Measurements from ENCODE around the gene CCDC28B. TPM values are rescaled to one million over a fixed set of nuclear protein-coding genes. Genes with fewer than 3 reads are reported as not detected.

The CCDC28B gene
- total RNA-seq, 1 donor from 2014 or later, result 56.9 TPM

GRCh38 chr1:32201011-32201855, 838 bp downstream of the CCDC28B start:
- peak; percentile 63 for DNase-seq
- POLR2A ChIA-PET, result interaction anchor here (0.5 to 3.1 kb wide), 28 partner anchors 9 to 556 kb away, joined by 3 to 37 read pairs (median 6); partner anchors contain the start of genes BSDC1, EIF3I, HDAC1 and KPNA6
- intact Hi-C loops (cut with micrococcal nuclease), result loop anchor here (1.0 to 5.0 kb wide), 7 partner anchors 50 to 412 kb away; partner anchors contain the start of genes HDAC1, KPNA6, LCK and MARCKSL1
- no peak for TF ChIP-seq CTCF (IDR thresholded peaks at IDR 0.05)
- H3K4me1 Mint-ChIP-seq, result peaks cover 54% of the 10 kb centered on the region
- H3K27ac Mint-ChIP-seq, result peak overlapping the region; percentile 87
- H3K36me3 Mint-ChIP-seq (ENCODE audit: low read depth), result peaks cover 48% of the 10 kb centered on the region
- no peaks in the 10 kb centered on the region for H3K9me3 Mint-ChIP-seq
- peak overlapping the region; percentile 87 for H3K4me3 Mint-ChIP-seq
- peak; percentile 65 for ATAC-seq (ENCODE audit: low read depth)
- CTCF ChIA-PET, result interaction anchor here (0.8 to 3.1 kb wide), 8 partner anchors 14 to 215 kb away, joined by 3 to 23 read pairs (median 4); no protein-coding TSS in a partner anchor
- no peaks in the 10 kb centered on the region for H3K27me3 Mint-ChIP-seq

- intact Hi-C loops (cut with micrococcal nuclease), result loop anchor here (1.0 to 5.0 kb wide), 2 partner anchors 10 to 87 kb away; partner anchors contain the start of gene HDAC1
Measured at GRCh38 chr1:32204943-32205361, 4.6 kb downstream of the CCDC28B start.

GRCh38 chr1:32205401-32206370, 5.3 kb downstream of the CCDC28B start, which contains the start of gene IQCC:
Gene IQCC, plus strand, starts transcription at chr1:32205671. Its CDS starts 11 bp downstream, at chr1:32205682.
- H3K27ac Mint-ChIP-seq, result peak within 1 kb of the TSS; percentile 41
- no peaks in the 10 kb centered on the region for H3K9me3 Mint-ChIP-seq
- H3K4me3 Mint-ChIP-seq, result peak within 1 kb of the TSS; percentile 85
- peaks cover 25% of the 10 kb centered on the region for H3K36me3 Mint-ChIP-seq (ENCODE audit: low read depth)
- peak; percentile 76 for DNase-seq
- ATAC-seq (ENCODE audit: low read depth), result peak; percentile 45
- intact Hi-C loops (cut with micrococcal nuclease), result loop anchor here (1.0 kb wide), 1 partner anchor 10 kb away; no protein-coding TSS in a partner anchor
- CTCF ChIA-PET, result interaction anchor here (1.2 to 2.7 kb wide), 2 partner anchors 10 to 111 kb away, joined by 3 to 15 read pairs; no protein-coding TSS in a partner anchor
- POLR2A ChIA-PET, result interaction anchor here (0.5 to 2.0 kb wide), 15 partner anchors 10 to 445 kb away, joined by 3 to 10 read pairs (median 4); partner anchors contain the start of genes BSDC1, HDAC1, MARCKSL1 and RBBP4
- no peak for TF ChIP-seq CTCF (IDR thresholded peaks at IDR 0.05)
- no peaks in the 10 kb centered on the region for H3K27me3 Mint-ChIP-seq
- peaks cover 74% of the 10 kb centered on the region for H3K4me1 Mint-ChIP-seq

More at GRCh38 chr1:32204943-32205361, 4.6 kb downstream of the CCDC28B start:
- DNase-seq (no peak), ATAC-seq (ENCODE audit: low read depth) (no peak)
- H3K36me3 Mint-ChIP-seq (ENCODE audit: low read depth), result peaks cover 31% of the 10 kb centered on the region
- TF ChIP-seq CTCF (IDR thresholded peaks at IDR 0.05), result no peak
- no peaks in the 10 kb centered on the region for H3K27me3 Mint-ChIP-seq
- ChIA-PET POLR2A (interaction anchor here (0.5 to 2.0 kb wide), 9 partner anchors 10 to 189 kb away, joined by 3 to 8 read pairs (median 5); partner anchors contain the start of genes BSDC1 and MARCKSL1), CTCF (interaction anchor here (1.0 to 1.2 kb wide), 2 partner anchors 11 to 111 kb away, joined by 3 read pairs; no protein-coding TSS in a partner anchor)
- H3K9me3 Mint-ChIP-seq, result no peaks in the 10 kb centered on the region
- peak overlapping the region; percentile 24 for H3K27ac Mint-ChIP-seq
- peaks cover 80% of the 10 kb centered on the region for H3K4me1 Mint-ChIP-seq
- peak overlapping the region; percentile 85 for H3K4me3 Mint-ChIP-seq

GRCh38 chr1:32208469-32208868, 8.1 kb downstream of the CCDC28B start:
- DNase-seq (no peak), ATAC-seq (ENCODE audit: low read depth) (peak; percentile 59)
- Mint-ChIP-seq H3K4me1 (peaks cover 59% of the 10 kb centered on the region), H3K36me3 (ENCODE audit: low read depth) (peaks cover 15% of the 10 kb centered on the region), H3K27ac (peak overlapping the region; percentile 24), H3K9me3 (no peaks in the 10 kb centered on the region), H3K27me3 (no peaks in the 10 kb centered on the region), H3K4me3 (peak overlapping the region; percentile 35)
- intact Hi-C loops (cut with micrococcal nuclease), result loop anchor here (1.0 kb wide), 1 partner anchor 14 kb away; the partner anchor contains the start of genes EIF3I and TMEM234
- ChIA-PET POLR2A (interaction anchor here (0.7 to 4.6 kb wide), 3 partner anchors 13 to 135 kb away, joined by 5 to 18 read pairs (median 8); partner anchors contain the start of genes EIF3I, KPNA6, TMEM234 and TMEM39B), CTCF (interaction anchor here (0.7 to 2.7 kb wide), 2 partner anchors 8 to 12 kb away, joined by 4 to 15 read pairs; no protein-coding TSS in a partner anchor)
- no peak for TF ChIP-seq CTCF (IDR thresholded peaks at IDR 0.05)

Data from activated B cell treated with CpG ODN at 0.5 μM for 24 hours (primary cell).